ENCODE data around the gene SETD3. TPM values are rescaled to one million over a fixed set of nuclear protein-coding genes. Genes with fewer than 3 reads are reported as not detected.

Gene SETD3
- total RNA-seq, 4 donors from 2014 or later: 135 to 170 (median 148) TPM

GRCh38 chr14:99454246-99454645 is 26.4 kb downstream of the SETD3 start:
- Histone ChIP-seq H3K9me3 (no peaks in the 10 kb centered on the region), H3K4me1 (no peaks in the 10 kb centered on the region), H3K36me3 (peaks cover 21 to 90% (median 64%) of the 10 kb centered on the region in 4 donors), H3K27ac (replicated peaks in 1 of 4) (no peak overlapping the region), H3K4me3 (no peak overlapping the region), H3K27me3 (no peaks in the 10 kb centered on the region)
- TF ChIP-seq EP300 (IDR thresholded peaks at IDR 0.05) (no peak), CTCF (IDR thresholded peaks at IDR 0.05) (no peak), POLR2A (IDR thresholded peaks at IDR 0.05; ENCODE audit: low read depth) (no peak), POLR2AphosphoS5 (IDR thresholded peaks at IDR 0.05) (no peak)
- intact Hi-C loops (cut with DNase I): no loop called here
- no peak for DNase-seq (ENCODE audit: extremely low spot score)
- 67% methylated on average over 3 of the region's 3 CpGs for whole genome bisulfite sequencing

- no peak for DNase-seq (ENCODE audit: extremely low spot score)
- Histone ChIP-seq H3K4me3 (no peak overlapping the region), H3K27me3 (no peaks in the 10 kb centered on the region), H3K27ac (replicated peaks in 1 of 4) (no peak overlapping the region), H3K4me1 (no peaks in the 10 kb centered on the region), H3K36me3 (peaks cover 21 to 91% (median 66%) of the 10 kb centered on the region in 4 donors), H3K9me3 (no peaks in the 10 kb centered on the region)
- intact Hi-C loops (cut with DNase I): no loop called here
- 56% methylated on average over 4 of the region's 4 CpGs for WGBS
- TF ChIP-seq POLR2AphosphoS5 (IDR thresholded peaks at IDR 0.05) (no peak), EP300 (IDR thresholded peaks at IDR 0.05) (no peak), POLR2A (IDR thresholded peaks at IDR 0.05; ENCODE audit: low read depth) (no peak), CTCF (IDR thresholded peaks at IDR 0.05) (no peak)
Observed at GRCh38 chr14:99452968-99453367, 27.7 kb downstream of the SETD3 start.

GRCh38 chr14:99451234-99451633 is 29.4 kb downstream of the SETD3 start:
- intact Hi-C loops (cut with DNase I): no loop called here
- 100% methylated on average over 5 of the region's 5 CpGs for WGBS

GRCh38 chr14:99450266-99450665 is 30.4 kb downstream of the SETD3 start:
- intact Hi-C loops (cut with DNase I): no loop called here
- H3K4me3 ChIP-seq: no peak overlapping the region
- WGBS: 90% methylated on average over 3 of the region's 3 CpGs

More at GRCh38 chr14:99451234-99451633, 29.4 kb downstream of the SETD3 start:
- DNase-seq (ENCODE audit: extremely low spot score): no peak
- H3K9me3 ChIP-seq: no peaks in the 10 kb centered on the region
- no peak overlapping the region for H3K27ac ChIP-seq (replicated peaks in 1 of 4)
- H3K4me1 ChIP-seq: no peaks in the 10 kb centered on the region
- peaks cover 14 to 93% (median 65%) of the 10 kb centered on the region in 4 donors for H3K36me3 ChIP-seq
- no peak overlapping the region for H3K4me3 ChIP-seq
- H3K27me3 ChIP-seq: no peaks in the 10 kb centered on the region
- TF ChIP-seq EP300 (IDR thresholded peaks at IDR 0.05) (no peak), CTCF (IDR thresholded peaks at IDR 0.05) (no peak), POLR2AphosphoS5 (IDR thresholded peaks at IDR 0.05) (no peak), POLR2A (IDR thresholded peaks at IDR 0.05; ENCODE audit: low read depth) (no peak)

More at GRCh38 chr14:99450266-99450665, 30.4 kb downstream of the SETD3 start:
- Histone ChIP-seq H3K4me1 (no peaks in the 10 kb centered on the region), H3K27ac (replicated peaks in 1 of 4) (no peak overlapping the region), H3K36me3 (peaks cover 14 to 95% (median 59%) of the 10 kb centered on the region in 4 donors), H3K27me3 (no peaks in the 10 kb centered on the region), H3K9me3 (no peaks in the 10 kb centered on the region)
- no peak for TF ChIP-seq POLR2A (IDR thresholded peaks at IDR 0.05; ENCODE audit: low read depth)
- TF ChIP-seq EP300 (IDR thresholded peaks at IDR 0.05): no peak
- TF ChIP-seq CTCF (IDR thresholded peaks at IDR 0.05): no peak
- TF ChIP-seq POLR2AphosphoS5 (IDR thresholded peaks at IDR 0.05): no peak
- DNase-seq (ENCODE audit: extremely low spot score): no peak
